Measurements from ENCODE around the gene METTL4.

DNA sequence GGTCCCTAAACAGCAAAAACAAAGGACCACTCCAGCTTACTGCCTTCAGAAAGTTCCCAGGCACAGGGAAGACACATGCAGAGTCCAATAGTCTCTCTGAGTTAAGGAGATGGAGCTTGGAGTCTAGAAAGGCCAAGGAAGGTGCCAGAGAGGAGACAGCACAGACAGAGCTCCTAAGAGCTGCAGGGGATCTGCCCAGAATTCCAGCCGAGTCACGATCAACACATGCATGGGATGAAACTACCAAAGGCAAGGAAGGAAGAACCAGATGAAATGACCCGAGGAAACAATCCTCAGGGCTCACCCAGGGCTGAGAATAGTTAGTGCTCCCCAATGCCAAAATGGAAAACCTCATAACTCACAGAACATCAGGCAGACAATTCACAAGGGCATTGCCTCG lies 15.4 kb downstream of the METTL4 start:
- TF ChIP-seq EZH2phosphoT487 (IDR thresholded peaks at IDR 0.05; ENCODE audit: borderline replicate concordance, low read length): no peak
- TF ChIP-seq, protein P1, sequence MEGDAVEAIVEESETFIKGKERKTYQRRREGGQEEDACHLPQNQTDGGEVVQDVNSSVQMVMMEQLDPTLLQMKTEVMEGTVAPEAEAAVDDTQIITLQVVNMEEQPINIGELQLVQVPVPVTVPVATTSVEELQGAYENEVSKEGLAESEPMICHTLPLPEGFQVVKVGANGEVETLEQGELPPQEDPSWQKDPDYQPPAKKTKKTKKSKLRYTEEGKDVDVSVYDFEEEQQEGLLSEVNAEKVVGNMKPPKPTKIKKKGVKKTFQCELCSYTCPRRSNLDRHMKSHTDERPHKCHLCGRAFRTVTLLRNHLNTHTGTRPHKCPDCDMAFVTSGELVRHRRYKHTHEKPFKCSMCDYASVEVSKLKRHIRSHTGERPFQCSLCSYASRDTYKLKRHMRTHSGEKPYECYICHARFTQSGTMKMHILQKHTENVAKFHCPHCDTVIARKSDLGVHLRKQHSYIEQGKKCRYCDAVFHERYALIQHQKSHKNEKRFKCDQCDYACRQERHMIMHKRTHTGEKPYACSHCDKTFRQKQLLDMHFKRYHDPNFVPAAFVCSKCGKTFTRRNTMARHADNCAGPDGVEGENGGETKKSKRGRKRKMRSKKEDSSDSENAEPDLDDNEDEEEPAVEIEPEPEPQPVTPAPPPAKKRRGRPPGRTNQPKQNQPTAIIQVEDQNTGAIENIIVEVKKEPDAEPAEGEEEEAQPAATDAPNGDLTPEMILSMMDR (IDR thresholded peaks at IDR 0.05; ENCODE audit: low read depth, low read length, poor library complexity, severe bottlenecking): no peak

Measured in DOHH2 (cell line).